Stimulated activated CD8-positive, alpha-beta memory T cell treated with anti-CD3 and anti-CD28 coated beads, Interleukin-7, amount 100 ng/mL, for 1 hour (primary cell): Measurements from ENCODE around the gene TOPORS.
"Not testable (repeated sequence)": the region's sequence is repeated elsewhere in the genome, so short reads cannot be mapped to it uniquely, and the experiment has no call there.

ENCODE experiments used
- DNase-seq, 2 donors: peaks; one replicate each; pipeline ENCODE4 v3.0.0-alpha.2; 2020; ENCODE audit warnings: low read depth in 2 of 2

The TOPORS gene

DNA sequence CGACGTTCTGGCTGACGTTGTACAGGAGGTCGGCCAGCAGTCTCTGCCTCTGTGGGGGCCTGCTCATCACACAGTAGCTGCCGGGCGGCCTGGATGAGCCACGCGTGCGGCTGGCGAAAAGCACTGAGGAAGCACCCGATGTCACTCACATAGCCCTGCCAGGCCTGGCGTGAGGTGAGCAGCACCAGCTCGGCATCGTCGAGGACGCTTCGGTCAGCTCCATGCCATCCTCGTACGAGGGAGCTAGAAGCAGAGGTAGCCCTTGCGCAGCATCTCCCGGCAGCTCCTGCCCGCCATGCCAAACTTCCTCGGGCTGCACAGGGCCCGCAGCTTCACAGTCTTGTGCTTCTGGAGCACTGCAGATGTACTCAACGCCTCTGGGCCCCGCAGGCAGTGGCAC is 14.4 kb upstream of the TOPORS start:
- no peak for DNase-seq

DNA sequence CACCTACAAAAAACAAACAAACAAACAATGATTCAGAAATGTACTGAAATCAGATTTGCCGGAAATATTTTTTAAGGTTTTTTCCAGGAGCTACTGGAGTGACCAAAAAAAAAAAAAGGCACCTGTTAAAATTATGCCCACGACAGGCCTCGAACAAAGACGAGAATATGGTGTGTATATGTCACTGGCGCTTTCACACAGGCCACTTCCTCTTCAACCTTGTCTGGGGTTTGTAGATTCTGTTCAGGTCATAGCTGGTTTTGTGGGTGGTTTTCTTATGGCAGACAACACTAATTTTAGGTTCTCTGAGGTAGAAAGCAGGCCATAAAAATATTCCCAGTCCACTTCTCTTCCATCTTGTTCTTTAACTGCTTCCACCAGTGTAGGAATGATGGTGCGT is 13.6 kb upstream of the TOPORS start:
- DNase-seq = no peak

DNA sequence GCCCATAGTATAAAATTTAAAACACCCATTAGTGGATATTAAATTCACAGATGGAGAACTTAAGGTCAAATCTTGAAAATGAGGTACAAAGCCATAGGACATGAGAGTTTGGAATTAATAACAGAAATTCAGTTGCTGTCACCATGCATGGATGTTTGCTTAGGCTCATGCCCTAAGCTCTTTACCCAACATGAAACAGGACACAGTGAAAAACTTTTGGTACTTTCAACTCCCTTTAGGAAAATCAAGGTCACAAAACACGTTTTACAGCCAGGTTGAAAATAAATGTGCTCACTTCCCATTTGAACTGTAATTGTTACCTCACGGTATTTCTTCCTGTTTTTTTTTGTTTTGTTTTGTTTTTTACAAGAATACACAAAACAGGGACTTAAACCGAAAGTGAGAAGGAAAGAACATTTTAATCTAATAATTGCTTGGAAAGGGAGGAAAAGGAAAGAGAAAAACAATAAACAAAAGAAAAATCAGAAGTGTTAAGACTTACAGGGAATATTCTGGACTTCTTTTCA is 6.1 kb upstream of the TOPORS start:
- DNase-seq = no peak

DNA sequence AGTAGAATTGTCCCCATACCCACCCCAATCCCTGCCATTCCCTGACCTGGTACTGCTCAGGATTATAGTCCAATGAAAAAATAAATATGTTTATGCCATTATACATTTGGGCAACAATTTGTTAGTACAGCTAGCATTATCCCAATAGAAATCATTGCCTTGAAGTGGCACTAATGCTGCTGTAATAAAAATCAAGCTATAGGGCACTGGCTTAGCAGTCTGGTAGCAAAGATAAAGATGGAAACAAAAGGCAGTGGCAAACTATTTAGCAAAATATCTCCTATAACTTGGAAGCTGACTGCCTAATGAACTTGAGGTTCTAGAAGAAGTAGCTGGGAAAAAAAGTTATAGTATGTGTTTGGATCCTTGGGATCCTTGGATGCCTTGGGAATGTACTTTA is 2.2 kb upstream of the TOPORS start:
- DNase-seq = no peak

DNA sequence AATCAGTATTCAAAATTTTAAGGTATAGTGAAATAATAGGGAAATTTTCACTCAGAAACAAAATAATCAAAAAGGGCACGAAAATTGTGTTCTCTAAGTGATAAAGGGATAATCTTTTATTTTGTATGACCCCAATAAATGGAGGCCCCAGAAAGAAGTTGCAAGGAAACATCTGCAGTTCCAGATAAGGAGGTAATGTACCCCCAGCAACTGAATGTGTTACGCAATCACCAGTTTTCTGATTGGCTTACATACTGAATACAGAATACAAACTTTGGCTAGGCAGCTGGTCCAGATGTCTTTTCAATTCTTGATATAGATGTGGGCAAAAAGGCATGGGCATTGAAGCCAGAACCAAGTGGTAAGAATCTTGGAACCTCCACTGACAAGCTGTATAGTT is 1.7 kb upstream of the TOPORS start:
- DNase-seq = no peak

DNA sequence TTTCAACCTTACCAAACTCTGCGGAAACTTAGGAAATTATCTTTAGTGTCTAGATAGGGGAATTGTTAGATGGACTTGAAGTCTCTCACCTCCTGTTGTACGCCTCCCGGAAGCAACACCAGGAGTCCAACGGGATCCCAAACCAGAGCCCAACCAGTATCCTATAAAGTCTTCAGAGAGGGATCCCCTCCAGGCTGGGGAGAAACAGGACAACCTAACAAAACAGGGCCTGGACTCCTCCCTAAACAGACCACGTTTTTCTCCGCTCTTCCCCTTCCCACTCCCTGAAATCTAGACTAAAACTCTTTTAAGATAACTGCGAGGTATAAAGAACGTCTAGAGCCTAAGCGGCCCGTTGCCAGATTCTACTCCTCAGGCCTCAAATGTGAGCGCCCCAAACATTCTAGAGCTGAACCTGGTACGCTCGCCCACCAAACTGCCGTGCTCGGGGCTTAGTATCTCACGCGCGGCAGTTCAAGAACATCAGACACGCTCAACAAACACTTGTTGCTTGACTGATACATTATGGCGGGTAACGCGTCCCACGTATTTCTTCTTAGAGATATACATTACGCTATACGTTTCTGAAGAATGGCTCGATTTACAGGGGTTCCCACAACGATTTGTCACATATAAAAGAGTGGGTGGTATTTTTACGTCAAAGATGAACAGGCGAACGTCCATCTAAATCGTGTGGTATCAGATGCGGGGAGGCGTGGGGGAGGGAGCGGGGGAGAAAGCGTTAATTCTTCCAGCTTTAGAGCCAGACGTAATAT is 922 bp downstream of the TOPORS start:
- peak in 1 of 2 donors; percentile 23 for DNase-seq

DNA sequence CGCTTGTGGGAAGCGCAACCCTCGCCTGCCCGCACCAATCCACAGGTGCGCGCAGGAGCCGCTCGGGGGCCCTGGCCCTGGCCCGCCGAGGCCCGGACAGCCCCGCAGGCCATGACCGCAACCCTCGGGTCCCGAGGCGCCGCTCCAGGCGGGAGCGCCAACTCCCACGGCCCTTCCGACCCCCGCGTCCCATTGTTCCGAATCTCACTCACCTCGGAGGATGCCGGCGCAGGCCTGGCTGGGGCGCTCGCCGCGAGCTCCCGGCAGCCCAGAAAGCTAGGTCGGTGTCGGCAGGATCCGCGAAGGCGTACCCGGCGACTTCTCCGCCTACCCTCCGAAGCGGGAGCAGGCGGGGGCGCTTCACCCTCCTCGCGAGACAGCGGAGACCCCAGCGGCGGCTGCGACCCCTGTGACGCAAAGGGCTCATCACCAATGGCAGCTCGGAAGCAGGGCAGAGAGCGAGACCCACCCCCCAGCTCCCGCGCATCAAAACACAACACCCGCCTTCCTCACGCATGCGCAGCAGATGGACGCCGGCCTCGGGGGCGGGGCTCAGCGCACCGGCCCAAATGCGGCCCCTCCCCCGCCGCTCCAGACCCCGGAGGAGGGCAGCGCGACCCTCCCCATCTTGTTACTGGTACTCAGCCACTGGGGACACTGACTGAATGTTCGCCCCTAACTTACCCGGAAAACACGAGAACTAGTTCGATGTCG is 1.7 kb downstream of the TOPORS start:
- DNase-seq = peak; percentile 91 to 94

DNA sequence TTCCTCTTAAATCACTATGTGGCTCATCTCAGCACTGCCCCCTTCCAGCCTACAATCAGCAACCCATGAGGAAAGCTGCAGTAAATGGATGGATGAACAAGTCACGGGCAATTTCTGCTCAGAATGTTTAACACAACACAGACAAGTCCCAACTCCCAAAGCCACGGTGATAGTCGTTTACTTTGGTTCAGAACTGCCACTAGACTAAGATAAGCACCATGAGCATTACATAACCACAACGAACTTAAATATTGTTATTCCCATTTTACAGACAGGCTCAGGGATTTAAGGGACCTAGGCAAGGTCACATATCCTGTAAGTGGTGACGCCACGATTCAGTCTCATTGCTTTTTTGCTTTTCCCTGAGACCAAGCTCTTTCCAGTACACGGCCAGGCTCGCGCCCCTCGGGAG is 2.2 kb downstream of the TOPORS start:
- no peak for DNase-seq

DNA sequence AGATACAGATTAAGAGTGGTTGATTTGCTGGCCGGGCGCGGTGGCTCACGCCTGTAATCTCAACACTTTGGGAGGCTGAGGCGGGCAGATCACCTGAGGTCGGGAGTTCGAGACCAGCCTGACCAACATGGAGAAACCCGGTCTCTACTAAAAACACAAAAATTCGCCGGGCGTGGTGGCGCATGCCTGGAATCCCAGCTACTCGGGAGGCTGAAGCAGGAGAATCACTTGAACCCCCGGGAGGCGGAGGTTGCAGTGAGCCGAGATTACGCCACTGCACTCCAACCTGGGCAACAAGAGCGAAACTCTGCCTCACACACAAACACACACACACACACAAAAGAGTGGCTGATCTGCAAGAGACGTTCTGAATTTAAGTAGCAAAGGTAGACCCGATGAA is 4.2 kb downstream of the TOPORS start:
- not testable (repeated sequence) for DNase-seq

DNA sequence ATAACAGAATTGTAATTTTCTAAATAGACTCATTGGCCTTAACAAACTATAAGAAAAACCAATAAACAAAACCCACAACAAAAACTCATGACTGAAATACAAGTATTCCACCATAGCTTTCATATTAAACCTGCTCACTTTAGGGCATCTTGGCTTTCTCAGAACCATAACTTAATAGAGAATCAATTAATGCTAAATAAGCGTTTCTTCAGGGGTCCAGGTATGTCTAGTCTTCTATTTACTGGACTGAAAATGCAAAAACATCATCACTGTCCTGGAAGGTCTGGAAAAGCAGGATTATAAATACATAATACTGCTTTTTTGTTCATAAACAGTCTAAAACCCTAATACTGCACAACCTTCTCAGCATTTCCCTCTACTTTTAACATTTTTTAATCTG is 6.5 kb downstream of the TOPORS start:
- no peak for DNase-seq

DNA sequence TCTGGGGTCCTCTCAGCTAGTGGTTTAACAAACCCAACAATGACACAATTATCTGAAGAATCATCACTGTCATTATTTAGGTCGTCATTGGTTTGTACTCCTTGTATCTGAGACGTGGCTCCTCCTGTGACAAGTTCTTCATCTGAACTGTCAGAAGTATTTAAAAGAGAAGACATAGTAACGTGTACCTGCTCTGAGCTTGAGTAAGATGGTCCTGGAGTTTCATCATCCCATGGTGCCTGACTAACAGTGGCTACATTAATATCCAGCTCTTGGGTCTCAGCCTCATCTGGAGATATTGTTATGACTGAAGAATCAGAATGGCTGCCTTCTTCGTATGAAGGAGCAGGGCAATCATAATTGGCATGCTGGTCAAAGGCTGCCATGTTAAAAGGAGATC is 9.3 kb downstream of the TOPORS start:
- DNase-seq = no peak

DNA sequence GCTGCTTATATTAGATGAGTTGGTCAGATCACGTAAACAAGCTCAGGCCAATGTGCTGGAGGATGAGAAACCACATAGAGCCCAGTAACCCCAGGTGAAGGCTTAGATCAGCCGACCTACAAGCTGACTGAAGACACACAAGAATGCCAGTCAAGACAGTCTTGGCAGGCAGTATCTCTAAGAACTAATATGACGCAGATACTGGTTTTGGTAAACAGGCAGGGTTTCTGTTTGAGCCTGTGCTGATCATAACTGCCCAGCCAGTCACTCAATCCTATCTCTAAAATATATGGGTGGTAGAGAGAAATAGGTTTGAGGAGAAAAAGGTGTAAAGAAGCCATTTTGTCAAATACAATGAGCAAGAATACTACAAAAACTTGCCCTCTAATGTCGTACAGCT is 18.6 kb downstream of the TOPORS start:
- DNase-seq = no peak

DNA sequence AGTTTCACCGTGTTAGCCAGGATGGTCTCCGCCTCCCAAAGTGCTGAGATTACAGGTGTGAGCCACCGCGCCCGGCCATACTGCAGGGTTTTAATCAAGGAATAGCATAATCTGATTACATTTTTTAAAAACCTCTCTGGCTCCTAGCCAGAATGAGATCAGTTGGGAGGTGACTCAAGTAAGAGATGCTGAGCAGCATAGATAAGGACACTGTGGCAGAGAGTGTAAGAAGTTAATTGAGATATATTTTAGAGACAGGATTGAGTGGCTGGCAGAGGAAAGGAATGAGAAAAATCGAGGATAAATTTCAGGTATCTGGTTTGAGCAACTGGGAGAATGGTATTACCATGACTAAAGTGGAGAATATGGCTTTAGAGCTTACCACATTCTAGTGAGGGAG is 19.1 kb downstream of the TOPORS start:
- DNase-seq = no peak

DNA sequence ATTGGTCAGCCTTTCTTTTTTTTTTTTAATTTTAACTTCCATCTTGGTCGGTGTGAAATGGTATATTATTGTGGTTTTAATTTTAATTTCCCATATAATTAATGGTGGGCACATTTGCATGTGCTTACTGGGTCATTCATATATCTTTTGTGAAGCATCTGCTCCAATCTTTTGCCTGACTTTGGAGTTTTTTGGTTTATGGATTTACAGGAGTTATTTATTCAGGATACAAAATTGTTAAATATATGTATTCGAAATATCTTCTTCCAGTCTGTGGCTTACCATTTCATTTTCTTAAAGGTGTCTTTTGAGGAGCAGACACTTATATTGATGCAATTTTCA is 25.7 kb downstream of the TOPORS start:
- no peak for DNase-seq

DNA sequence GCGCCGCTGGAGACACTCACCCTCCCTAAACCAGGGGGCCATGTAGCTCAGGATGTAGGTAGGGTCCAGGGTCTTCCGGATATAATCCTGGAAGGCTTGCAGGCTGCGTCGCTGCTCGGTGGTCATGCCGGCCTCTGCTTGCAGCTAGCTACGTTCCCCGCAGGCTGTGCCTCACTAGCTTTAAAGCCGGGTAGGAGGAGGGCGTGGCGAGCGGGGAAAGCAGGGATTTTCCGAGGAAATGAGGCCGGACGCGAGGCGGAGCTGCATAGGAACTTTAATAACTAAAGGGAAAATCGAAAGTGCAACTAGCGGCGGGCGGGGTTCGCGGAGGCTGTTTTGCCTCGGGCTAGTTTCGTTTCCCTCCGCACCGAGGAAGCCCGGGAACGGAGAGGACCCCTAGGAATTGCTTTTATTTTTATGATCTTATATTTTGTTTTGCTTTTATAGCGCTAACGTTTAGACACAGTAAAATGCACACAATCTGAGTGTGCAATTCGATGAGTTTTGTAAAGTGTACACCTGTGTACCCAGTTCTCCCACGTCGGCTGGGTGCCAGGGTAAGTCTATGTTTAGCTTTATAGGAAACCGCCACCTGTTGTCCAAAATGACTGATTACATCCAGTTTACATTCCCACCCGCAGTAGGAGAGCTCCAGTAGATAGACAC is 26.2 kb downstream of the TOPORS start, which contains the start of gene RIGI:
Gene RIGI (minus strand): TSS at position 156 of the 666 bp plus-strand sequence. CDS start 30 bp downstream, at position 126.
- peak; percentile 62 to 75 for DNase-seq

DNA sequence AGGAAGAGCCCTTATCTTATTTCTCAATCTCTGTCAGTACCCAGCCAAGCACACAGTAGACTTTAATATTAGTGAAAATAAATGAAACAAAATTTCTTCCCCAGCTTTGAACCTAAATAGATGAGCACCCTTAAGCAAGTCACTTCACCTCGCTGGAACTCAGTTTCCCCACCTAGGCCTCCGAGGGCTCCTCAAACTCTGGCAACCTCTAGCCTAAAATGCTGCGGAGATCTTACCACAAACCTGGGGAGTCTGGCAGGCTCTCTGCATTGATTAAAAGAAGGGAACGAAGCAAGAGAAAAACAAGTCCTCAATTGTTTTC is 26.7 kb downstream of the TOPORS start:
- no peak for DNase-seq

DNA sequence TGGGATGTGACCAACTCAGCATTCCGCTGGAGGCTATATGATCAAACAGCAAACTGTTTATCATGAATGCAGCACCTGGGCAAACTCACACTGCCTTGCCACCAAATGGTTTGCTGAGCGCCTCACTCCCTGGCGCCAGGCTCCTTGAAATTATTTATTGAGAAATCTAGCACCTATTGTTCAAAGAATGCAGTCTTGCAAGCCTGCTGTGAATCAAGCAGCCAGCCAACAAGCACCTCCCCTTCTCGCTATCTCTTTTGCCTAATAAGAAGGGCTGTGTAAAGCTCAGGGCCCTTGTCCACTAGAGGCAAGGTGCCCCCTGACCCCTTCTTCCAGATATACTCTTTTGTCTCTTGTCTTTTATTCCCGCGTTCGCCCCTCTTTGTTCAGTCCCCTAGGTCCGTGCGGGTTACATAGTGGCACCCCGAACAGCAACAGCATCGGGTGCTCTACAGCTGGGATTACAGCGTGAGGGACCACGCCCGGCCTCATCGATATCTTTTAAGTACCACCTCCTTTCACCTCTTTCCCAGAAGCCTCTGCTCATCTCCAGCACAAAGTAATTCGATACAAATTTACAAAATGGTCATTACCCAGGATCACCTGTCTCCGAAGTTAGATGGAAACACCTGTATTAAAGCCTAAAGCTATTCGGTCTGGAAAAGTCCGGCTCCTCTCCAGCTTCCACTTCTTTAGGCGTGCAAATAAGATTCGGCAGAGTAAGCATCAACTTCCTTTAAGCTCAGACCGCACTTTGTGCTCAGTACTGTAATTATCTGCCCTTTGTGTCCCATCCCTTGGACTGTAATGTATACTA is 27.3 kb downstream of the TOPORS start:
- no peak for DNase-seq

DNA sequence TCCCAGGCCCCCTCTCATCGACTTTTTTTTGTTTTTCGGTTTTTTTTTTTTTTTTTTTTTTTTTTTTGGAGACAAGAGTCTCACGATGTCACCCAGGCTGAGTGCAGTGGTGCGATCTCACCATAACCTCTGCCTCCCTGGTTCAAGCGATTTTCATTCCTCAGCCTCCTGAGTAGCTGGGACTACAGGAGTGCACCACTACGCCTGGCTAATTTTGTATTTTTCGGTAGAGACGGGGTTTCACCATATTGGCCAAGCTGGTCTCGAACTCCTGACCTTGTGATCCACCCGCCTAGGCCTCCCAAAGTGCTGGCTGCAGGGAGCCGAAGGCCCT is 27.9 kb downstream of the TOPORS start:
- not testable (repeated sequence) for DNase-seq

DNA sequence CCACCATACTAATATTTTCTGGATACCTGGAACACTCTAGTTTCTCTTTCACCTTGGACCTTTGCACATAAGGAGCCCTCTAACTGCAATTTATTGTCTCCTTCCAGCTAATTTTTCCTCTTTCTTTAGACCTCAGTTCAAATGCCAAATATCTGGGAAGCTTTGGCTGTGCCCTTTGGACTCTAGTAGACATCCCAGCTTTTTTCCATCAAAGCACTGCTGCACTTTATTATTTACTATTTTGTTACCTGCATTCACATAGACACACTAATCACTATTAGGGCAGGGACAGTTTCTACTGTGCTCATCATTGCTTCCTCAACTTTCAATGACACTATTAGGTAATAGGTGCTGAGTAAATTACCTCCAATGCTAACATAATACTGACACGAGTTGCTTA is 28.5 kb downstream of the TOPORS start:
- DNase-seq = no peak

DNA sequence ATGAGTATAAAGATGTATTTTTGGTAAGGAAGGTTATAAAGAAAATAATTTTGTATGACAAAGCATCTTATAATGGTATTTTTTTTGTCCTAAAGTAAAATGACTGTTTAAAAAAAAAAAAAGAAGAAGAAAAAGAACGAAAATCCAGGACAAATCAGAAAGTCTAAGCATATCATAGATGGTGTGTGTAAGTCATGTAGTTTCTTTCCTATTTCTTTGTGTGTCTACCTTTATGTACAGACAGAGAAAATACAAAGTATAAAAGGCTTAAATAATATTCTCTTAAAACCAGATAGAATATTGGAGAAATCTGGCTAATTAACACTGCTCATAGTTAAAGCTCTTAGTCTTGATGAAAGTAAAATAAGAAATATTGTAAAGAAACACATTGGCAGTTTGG is 34.1 kb downstream of the TOPORS start:
- DNase-seq = no peak

DNA sequence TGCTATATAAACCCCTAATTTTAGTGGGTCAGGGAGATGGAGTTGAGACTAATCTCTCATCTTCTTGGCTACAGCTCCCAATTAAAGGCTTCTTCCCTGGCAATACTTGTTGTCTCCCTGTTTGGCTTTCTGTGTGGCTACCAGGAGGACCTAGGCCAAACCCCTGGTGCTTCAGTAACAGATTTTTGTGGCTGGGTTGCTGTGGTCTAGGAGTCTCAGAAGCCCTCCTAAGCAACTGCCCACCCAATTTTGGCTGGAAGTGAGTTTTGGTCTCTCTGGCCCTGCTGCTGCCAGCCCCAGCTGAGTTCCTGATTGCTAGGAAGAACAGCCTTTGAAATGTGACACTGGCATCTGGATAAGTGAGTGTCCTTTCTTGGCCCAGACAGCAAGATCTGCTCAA is 36.1 kb downstream of the TOPORS start:
- DNase-seq = no peak

DNA sequence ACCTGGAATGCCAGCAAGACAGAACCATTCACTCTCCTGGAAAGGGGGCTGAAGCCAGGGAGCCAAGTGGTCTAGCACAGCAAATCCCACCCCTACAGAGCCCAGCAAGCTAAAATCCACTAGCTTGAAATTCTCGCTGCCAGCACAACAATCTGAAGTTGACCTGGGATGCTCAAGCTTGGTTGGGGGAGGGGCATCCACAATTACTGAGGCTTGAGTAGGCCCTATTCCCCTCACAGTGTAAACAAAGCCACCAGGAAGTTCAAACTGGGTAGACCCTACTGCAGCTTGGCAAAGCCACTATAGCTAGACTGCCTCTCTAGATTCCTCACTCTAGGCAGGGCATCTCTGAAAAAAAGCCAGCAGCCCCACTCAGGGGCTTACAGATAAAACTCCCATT is 43.7 kb downstream of the TOPORS start:
- DNase-seq = no peak
